Left ventricle myocardium inferior (tissue), 1 donor: Measurements from ENCODE around the gene DUSP21. TPM values are rescaled to one million over a fixed set of nuclear protein-coding genes. Genes with fewer than 3 reads are reported as not detected.
"Not testable (repeated sequence)": the region's sequence is repeated elsewhere in the genome, so short reads cannot be mapped to it uniquely, and the experiment has no call there.

Experiments
- DNase-seq: peaks from one replicate; pipeline ENCODE4 v3.0.0-alpha.2; 2020
- H3K27ac ChIP-seq: fragments of 200-600 bp; replicated peaks from 2 replicates; pipeline ENCODE4 v1.8.0; 2021
- H3K27me3 ChIP-seq: fragments of 200-600 bp; 2 replicates; pipeline ENCODE4 v1.8.0; 2021; ENCODE audit warnings: low read depth
- H3K36me3 ChIP-seq: fragments of 200-600 bp; 2 replicates; pipeline ENCODE4 v1.8.0; 2021
- H3K4me1 ChIP-seq: fragments of 200-600 bp; 2 replicates; pipeline ENCODE4 v1.8.0; 2021
- H3K4me3 ChIP-seq: fragments of 200-600 bp; 2 replicates; pipeline ENCODE4 v1.8.0; 2021; ENCODE audit warnings: mild to moderate bottlenecking, moderate library complexity
- H3K9me3 ChIP-seq: fragments of 200-600 bp; replicated peaks from 2 replicates; pipeline ENCODE4 v1.8.0; 2021
- CTCF ChIP-seq: fragments of 200-600 bp; IDR thresholded peaks from 2 replicates; pipeline ENCODE4 v1.8.0; 2021; ENCODE audit warnings: antibody characterized with exemption, mild to moderate bottlenecking, borderline replicate concordance
- intact Hi-C: fragments of 100-400 bp; cut with micrococcal nuclease; formaldehyde crosslinking; loops from one replicate; pipeline ENCODE4 v1.11.0; 2022
- total RNA-seq: library from RNA; stranded (reverse); fragmentation: NEBNext Ultra II Directional; extraction: Animal tissue kit (Norgen Biotek cat#: 25700); gene quantifications from one replicate; pipeline ENCODE4 v1.2.1, GENCODE V29; 2021
- donor health status: DM: no; HTN: yes; CAD: no; lungs with severe emphysema.

The DUSP21 gene
- total RNA-seq, 1 donor from 2014 or later = not detected

GRCh38 chrX:44843318-44843702, 511 bp upstream of the DUSP21 start:
- intact Hi-C loops = no loop called here
- H3K36me3 ChIP-seq = no peaks in the 10 kb centered on the region
- no peak overlapping the region for H3K4me3 ChIP-seq
- H3K4me1 ChIP-seq = no peaks in the 10 kb centered on the region
- no peak overlapping the region for H3K27ac ChIP-seq
- H3K27me3 ChIP-seq = no peaks in the 10 kb centered on the region
- H3K9me3 ChIP-seq = no peaks in the 10 kb centered on the region
- no peak for DNase-seq
- no peak for TF ChIP-seq CTCF

GRCh38 chrX:44844204-44844603, 383 bp downstream of the DUSP21 start:
- H3K27ac ChIP-seq = no peak overlapping the region
- no peak for TF ChIP-seq CTCF
- intact Hi-C loops = no loop called here

GRCh38 chrX:44850891-44851290, 7.1 kb downstream of the DUSP21 start:
- H3K27ac ChIP-seq, intact Hi-C loops, H3K4me1 ChIP-seq, H3K27me3 ChIP-seq, H3K9me3 ChIP-seq, DNase-seq, H3K36me3 ChIP-seq, H3K4me3 ChIP-seq: not testable (repeated sequence)

More at GRCh38 chrX:44844204-44844603, 383 bp downstream of the DUSP21 start:
- Histone ChIP-seq H3K27me3 (no peaks in the 10 kb centered on the region), H3K36me3 (no peaks in the 10 kb centered on the region), H3K4me3 (no peak overlapping the region), H3K4me1 (no peaks in the 10 kb centered on the region), H3K9me3 (no peaks in the 10 kb centered on the region)
- DNase-seq = no peak

- H3K27me3 ChIP-seq = no peaks in the 10 kb centered on the region
- peak overlapping the region; percentile 88 for H3K4me3 ChIP-seq
- peak overlapping the region; percentile 97 for H3K27ac ChIP-seq
- TF ChIP-seq CTCF = no peak
- peaks cover 8% of the 10 kb centered on the region for H3K4me1 ChIP-seq
- H3K9me3 ChIP-seq = no peaks in the 10 kb centered on the region
- no peaks in the 10 kb centered on the region for H3K36me3 ChIP-seq
- DNase-seq = no peak
- intact Hi-C loops = no loop called here
Measured at GRCh38 chrX:44871114-44871645, 27.4 kb downstream of the DUSP21 start.

- H3K9me3 ChIP-seq = no peaks in the 10 kb centered on the region
- DNase-seq = no peak
- H3K36me3 ChIP-seq = no peaks in the 10 kb centered on the region
- no peak for TF ChIP-seq CTCF
- intact Hi-C loops = no loop called here
- no peaks in the 10 kb centered on the region for H3K27me3 ChIP-seq
- peaks cover 18% of the 10 kb centered on the region for H3K4me1 ChIP-seq
- H3K4me3 ChIP-seq = peak overlapping the region; percentile 88
- H3K27ac ChIP-seq = peak overlapping the region; percentile 97
Measured at GRCh38 chrX:44871931-44872820, 28.4 kb downstream of the DUSP21 start.
